ENCODE results near the gene DUS2.

DNA sequence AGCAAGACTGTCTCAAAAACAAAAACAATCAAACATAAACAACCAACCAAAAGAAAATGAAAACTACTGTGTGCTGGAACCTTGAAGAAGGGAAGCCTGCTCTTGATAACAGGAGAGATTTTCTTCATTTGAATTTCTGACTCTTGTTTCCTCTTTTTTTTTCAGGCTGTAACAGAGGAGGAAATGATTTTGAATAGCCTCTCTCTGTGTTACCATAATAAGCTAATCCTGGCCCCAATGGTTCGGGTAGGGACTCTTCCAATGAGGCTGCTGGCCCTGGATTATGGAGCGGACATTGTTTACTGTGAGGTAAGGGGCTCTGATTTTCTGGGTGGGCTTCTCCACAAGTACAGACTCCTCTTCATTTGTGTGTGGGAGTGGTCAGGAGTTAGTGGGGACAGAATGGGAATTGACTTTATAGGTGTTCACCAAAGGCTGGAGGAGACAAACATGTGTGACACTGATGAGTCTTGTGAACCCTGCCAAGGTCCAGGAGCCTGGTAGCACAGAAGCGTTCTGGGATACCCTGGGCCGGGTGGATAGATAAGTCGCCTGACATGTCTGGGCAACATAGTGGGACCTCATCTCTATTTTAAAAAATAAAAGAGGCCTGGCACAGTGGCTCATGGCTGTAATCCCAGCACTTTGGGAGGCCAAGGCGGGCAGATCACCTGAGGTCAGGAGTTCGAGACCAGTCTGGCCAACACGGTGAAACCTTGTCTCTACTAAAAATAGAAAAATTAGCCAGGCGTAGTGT lies 14.9 kb downstream of the DUS2 start:
- TF ChIP-seq, protein P1, sequence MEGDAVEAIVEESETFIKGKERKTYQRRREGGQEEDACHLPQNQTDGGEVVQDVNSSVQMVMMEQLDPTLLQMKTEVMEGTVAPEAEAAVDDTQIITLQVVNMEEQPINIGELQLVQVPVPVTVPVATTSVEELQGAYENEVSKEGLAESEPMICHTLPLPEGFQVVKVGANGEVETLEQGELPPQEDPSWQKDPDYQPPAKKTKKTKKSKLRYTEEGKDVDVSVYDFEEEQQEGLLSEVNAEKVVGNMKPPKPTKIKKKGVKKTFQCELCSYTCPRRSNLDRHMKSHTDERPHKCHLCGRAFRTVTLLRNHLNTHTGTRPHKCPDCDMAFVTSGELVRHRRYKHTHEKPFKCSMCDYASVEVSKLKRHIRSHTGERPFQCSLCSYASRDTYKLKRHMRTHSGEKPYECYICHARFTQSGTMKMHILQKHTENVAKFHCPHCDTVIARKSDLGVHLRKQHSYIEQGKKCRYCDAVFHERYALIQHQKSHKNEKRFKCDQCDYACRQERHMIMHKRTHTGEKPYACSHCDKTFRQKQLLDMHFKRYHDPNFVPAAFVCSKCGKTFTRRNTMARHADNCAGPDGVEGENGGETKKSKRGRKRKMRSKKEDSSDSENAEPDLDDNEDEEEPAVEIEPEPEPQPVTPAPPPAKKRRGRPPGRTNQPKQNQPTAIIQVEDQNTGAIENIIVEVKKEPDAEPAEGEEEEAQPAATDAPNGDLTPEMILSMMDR (IDR thresholded peaks at IDR 0.05): no peak
- TF ChIP-seq EP300 (IDR thresholded peaks at IDR 0.05): no peak

Measured in ovary (tissue), 3 donors.